GM21526 (cell line): Measurements from ENCODE around the gene ABHD17B.
"Not testable (repeated sequence)": the region's sequence is repeated elsewhere in the genome, so short reads cannot be mapped to it uniquely, and the experiment has no call there.

Source experiments
- ATAC-seq: cut with Tn5 transposase; IDR thresholded peaks from one replicate; pipeline ENCODE4 v1.9.1; 2021; ENCODE audit warnings: moderate library complexity; ENCODE audit not compliant: unreplicated experiment, low FRiP score

ABHD17B gene

GRCh38 chr9:71916834-71917534 lies 6.0 kb upstream of the ABHD17B start:
- ATAC-seq = peak; percentile 66

DNA sequence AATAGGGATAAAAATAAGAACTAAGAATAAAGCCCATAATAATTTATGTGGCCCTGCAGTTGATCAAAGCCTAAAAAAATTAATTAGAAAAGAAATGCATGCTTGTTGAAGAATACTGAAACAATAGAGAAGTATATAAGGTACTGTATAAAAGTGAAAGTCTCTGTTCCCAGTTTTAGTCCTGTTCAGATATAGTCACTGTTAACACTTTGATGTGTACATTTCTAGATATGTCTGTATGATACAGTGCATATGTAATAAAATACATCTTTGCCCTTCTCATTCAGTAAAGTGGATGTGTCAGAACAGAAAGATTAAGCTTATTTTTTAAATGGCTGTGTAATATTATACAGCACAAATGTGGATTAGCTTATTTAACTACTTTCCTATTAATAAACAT lies 4.5 kb upstream of the ABHD17B start:
- no peak for ATAC-seq

DNA sequence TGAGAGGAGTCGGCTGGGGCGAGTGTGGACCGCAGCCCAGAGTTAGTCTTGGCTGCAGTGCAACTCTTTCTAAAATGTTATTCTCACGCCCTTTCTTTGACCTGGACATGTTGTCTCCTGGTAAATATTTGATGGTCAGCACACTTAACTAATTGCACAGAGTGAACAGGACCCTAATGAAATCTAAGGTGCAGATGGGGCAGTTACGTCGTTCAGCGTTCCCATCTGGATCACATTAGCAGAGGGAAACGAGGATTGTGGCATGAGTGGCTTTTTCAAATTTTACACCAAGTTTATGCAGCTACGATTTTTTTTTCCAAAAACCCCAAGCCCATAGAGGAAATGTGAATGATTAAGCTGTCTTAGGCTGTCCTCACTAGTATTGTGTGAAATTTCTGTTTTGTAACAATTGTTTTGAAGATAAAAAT lies 929 bp upstream of the ABHD17B start:
- no peak for ATAC-seq

DNA sequence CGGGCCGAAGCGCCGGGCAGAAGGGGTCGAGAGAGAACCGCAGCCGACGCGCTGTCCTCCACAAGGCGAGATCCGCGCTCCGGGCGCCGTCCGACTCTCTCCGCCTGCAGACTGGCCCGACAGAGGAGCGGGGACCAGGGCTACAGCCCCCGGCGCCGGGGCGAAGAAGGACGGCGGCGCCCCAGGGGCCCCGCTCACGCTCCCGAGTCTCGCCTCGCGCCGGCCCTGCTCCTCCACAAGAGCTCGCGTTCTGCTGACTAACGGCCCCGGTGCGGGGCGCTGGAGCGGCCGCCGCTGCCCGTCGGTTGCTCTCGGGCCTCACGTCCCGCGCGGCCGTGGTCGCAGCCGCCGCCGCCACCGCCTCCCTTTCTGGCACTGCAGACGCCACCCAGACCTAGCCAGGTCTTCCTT lies 338 bp downstream of the ABHD17B start:
- peak; percentile 22 for ATAC-seq

DNA sequence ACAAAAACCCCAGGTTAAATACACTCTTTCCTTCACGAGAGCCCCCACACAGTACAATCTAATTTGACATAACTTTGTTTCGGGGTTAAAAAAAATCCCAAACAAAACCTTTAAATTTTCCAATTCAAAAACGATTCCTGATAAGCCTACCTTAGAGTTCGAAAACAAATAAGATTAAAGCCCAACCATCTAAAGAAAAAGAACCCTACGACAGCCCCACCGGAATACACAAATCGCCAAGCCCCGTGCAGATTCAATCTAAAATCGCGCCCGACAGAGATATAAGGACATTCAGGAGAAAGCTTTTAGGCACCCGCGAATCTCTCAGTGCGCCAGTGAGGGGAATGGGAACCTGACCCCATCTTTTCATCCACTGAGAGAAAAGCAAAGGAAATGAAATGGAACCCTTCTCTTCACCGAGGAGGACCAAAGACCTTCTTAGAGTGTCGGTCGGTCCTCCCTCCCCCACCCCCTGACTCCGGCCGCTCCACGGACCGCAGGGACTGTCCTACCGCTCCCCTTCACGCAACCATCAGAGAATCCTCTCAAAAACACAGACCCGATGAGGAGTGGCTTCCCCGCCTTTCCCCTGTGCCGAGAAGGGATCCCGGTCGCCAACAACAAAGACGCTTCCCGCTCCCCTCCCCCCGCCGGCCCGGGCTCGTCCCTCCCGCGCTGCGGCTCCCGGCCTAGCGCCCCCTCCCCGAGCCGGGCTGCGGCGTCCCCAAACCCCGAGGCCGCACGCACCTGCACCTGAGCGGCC lies 925 bp downstream of the ABHD17B start:
- peak; percentile 24 for ATAC-seq

GRCh38 chr9:71908825-71909224 lies 2.2 kb downstream of the ABHD17B start:
- no peak for ATAC-seq

DNA sequence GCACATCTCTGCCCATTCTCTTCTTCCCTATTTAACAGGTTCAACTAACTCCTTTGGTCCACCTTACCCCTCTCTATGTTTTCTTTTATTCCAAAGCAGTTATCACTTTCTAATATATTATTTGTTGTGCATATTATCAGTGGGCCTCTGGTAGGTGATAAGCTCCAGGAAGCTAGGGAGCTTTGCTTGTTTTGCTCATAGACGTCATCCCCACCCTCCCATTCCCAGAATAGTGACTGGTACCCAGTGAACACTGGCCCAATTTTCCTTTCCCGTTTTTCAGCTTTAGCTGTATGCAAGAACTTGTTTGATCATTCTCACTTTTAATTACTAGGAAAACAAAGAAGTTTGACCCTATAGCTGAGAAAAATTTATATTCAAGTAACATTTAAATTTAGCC lies 6.9 kb downstream of the ABHD17B start:
- ATAC-seq = no peak

DNA sequence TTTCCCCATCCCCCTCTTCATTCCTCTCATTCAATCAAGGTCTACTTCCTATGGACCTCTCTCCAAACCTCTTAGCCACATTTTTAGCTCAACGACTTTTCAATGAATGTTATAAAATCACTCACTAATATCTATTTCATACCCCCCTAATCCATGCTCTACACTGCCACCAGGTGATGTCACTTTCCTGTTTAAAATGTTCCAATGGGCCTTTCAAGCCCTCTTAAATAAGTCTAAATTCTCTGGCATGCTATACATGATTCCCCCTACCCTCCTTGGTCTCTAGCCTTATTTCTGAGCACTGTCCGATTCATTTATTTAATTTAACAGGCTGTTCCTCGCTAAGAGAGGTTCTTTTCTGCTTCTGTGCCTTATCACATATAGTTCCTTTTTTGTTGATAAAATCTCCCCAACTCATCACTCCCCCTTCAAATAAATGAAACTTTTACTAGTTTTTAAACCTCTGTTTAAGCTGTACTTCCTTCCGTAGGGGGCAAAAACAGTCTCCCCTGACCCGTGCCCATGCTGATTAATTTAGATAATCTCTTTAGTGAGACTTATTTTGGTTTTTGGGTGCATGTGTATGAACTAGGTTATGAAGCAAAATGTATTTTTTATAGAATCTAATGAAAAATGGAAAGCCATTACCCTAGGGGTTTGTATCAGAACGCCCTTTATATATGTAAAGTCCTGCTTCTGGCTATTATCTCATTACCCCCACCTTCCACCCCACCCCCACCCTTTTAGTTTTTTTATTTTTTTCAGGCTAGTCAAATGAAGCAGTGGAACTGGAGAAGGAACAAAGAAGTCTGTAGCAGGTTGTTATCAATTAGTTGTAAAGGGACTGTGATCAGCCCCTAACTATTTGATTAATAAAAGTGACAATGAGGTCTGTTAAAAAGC lies 9.0 kb downstream of the ABHD17B start:
- ATAC-seq = no peak

GRCh38 chr9:71898756-71899155 lies 12.2 kb downstream of the ABHD17B start:
- not testable (repeated sequence) for ATAC-seq

DNA sequence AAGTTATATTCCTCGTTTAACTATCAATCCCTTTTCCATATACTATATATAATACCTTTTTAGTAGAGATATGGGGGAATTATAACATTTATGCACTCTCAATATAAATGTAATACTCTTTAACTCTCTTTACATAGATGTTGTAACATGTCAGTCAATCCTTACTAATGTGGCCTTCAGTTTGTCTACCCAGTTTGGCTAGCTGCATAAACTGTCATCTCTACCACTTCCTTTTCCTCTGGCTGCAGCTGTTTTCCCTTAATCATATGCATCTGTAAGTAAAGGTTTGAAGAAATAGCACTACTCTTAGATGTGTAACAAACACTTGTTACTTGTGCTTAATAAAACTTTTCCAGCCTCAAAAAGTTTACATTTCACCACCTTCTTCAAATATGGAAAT lies 13.4 kb downstream of the ABHD17B start:
- no peak for ATAC-seq

- no peak for ATAC-seq
Observed at GRCh38 chr9:71896761-71897160, 14.2 kb downstream of the ABHD17B start.

- no peak for ATAC-seq
Observed at GRCh38 chr9:71895955-71896354, 15.0 kb downstream of the ABHD17B start.

DNA sequence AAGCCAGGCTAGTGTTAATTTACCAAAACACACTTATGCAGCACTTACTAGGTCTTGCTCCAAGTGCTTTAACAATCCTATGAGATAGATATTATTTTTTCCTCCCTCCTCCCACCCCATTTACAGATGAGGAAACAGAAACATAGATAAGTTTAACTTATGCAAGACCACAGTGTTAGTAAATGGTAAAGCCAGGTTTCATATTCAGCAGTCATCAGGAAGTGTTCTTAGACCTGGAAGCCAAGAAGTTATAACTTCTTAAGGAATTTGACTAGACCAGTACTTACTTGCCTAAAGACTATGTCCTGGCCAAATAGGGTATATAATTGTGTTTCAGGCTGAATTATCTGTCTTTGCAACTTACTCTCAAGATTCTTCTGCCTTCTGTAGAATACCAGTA lies 15.9 kb downstream of the ABHD17B start:
- ATAC-seq = no peak

DNA sequence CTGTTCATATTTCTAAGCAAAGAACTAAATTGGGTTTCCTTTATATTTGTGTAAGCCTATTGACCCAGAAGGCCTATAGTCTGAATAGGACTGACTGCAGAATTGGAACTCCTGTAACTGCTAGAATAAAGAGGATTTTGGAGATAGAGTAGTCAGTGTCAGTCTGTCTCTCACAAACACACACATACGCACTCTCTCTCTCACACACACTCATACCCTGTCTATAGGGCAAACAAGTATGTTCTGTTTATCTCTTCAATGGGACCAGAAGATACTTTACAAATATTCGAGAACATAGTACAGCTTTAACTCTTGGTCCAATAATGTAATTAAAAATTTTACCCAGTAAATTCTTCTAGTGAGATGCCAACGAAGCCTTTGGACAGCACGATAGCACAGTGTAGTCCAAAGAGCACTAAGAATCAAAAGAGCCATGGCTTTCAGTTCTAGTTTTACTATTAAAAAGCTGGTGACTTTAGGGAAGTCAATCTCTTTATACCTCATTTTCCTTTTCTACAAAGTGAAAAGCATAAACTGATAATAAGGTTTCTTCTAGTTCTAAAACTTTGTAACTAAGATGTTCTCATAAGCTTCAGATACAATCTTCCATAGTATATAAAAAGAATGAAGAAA lies 19.3 kb downstream of the ABHD17B start:
- no peak for ATAC-seq

GRCh38 chr9:71890042-71890679 lies 20.8 kb downstream of the ABHD17B start:
- no peak for ATAC-seq

GRCh38 chr9:71887362-71887761 lies 23.6 kb downstream of the ABHD17B start:
- ATAC-seq = no peak

DNA sequence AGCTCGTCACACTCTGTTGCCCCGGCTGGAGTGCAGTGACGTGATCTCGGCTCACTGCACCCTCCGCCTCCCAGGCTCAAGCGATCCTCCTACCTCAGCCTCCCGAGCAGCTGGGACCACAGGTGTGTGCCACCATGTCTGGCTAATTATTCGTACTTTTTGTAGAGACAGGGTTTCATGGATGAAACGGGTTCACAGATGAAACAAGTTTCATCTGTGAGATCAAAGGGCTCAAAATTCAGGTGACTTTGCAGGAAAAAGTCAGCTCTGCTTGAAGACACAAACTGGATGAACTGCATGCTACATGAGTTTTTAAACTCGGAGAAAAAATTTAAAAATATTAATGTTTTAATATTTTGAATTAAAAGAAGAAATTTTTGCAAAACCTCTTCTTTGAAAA lies 24.5 kb downstream of the ABHD17B start:
- no peak for ATAC-seq

DNA sequence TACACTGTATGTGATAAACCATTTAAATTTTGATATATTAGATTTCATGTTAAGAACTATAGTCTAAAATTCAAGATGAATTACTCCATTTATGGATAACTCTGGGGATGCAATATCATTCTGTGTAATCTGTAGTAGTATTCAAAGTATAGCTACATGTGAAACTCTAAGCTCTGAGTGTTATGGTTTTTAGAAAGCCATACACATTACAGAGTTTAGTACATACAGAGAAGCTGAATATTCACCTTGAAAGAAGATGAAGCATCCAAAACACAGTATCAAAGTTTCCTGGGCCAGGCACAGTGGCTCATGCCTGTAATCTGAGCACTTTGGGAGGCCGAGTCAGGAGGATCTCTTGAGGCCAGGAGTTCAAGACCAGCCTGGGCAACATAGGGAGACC lies 25.0 kb downstream of the ABHD17B start:
- ATAC-seq = no peak

DNA sequence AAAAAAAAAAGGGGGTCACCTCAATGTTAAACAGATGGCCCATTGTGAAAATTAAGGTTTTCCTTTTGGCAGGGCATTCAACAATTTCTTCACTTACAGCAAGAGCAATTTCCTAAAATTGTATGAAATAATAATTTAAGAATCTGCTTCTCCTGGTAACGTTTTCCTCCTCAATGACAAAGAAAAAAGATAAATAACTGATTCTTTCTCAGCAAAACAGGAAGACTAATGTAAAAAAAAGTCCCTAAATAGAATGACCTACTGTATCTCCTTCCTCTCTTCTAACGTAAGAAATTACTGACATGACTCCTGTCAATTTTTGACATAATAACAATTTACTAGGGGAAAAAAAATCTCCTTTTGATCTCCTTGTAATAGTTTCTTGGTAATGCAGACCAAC lies 25.5 kb downstream of the ABHD17B start:
- no peak for ATAC-seq

- ATAC-seq = no peak
Observed at GRCh38 chr9:71884005-71884404, 27.0 kb downstream of the ABHD17B start.
